Keratinocyte (primary cell): Measurements from ENCODE around the gene TAF7.

ENCODE experiments used
- EZH2 ChIP-seq: IDR thresholded peaks from one replicate; pipeline ENCODE4 v1.6.1; 2012; ENCODE audit warnings: inconsistent platforms, mild to moderate bottlenecking, low read length, moderate library complexity
- TF ChIP-seq, protein P1 (sequence below), 3 experiments: IDR thresholded peaks in 1 of 3; conservative IDR thresholded peaks in 1 of 3; optimal IDR thresholded peaks in 1 of 3; 2 replicates in 2 of 3; 3 replicates in 1 of 3; pipeline versions ENCODE3 to v1.5.1; 2011; ENCODE audit warnings: low read length in 3 of 3, mild to moderate bottlenecking in 3 of 3, moderate library complexity in 2 of 3, control low read depth in 1 of 3, inconsistent platforms in 1 of 3; ENCODE audit not compliant: insufficient read depth in 2 of 3; ENCODE audit errors: extremely low read depth in 1 of 3

DNA sequence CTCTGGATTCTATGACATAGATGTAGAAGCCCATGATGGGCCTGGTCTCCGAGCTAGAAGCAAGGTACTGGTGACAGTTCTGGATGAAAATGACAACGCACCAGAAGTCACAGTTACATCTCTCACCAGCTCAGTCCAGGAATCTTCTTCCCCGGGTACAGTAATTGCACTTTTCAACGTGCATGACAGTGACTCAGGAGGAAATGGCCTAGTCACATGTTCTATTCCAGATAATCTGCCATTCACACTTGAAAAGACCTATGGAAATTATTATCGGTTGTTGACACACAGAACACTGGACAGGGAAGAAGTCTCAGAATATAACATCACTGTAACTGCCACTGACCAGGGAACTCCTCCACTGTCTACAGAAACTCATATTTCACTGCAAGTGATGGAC is 35.5 kb upstream of the TAF7 start:
- TF ChIP-seq, protein P1, sequence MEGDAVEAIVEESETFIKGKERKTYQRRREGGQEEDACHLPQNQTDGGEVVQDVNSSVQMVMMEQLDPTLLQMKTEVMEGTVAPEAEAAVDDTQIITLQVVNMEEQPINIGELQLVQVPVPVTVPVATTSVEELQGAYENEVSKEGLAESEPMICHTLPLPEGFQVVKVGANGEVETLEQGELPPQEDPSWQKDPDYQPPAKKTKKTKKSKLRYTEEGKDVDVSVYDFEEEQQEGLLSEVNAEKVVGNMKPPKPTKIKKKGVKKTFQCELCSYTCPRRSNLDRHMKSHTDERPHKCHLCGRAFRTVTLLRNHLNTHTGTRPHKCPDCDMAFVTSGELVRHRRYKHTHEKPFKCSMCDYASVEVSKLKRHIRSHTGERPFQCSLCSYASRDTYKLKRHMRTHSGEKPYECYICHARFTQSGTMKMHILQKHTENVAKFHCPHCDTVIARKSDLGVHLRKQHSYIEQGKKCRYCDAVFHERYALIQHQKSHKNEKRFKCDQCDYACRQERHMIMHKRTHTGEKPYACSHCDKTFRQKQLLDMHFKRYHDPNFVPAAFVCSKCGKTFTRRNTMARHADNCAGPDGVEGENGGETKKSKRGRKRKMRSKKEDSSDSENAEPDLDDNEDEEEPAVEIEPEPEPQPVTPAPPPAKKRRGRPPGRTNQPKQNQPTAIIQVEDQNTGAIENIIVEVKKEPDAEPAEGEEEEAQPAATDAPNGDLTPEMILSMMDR (optimal IDR thresholded peaks at IDR 0.05 in 1 of 3, IDR thresholded peaks at IDR 0.05 in 1 of 3, conservative IDR thresholded peaks at IDR 0.05 in 1 of 3; ENCODE audit: extremely low read depth in 1 of 3, insufficient read depth in 2 of 3, low read length in 3 of 3), result no peak
- no peak for TF ChIP-seq EZH2
